Stimulated activated CD8-positive, alpha-beta memory T cell treated with anti-CD3 and anti-CD28 coated beads, Interleukin-7, amount 100 ng/mL, for 48 hours (primary cell): ENCODE results near the gene NXPH1.

Experiments
- DNase-seq, 2 donors: peaks; one replicate each; pipeline ENCODE4 v3.0.0-alpha.2; 2020; ENCODE audit warnings: low read depth in 1 of 2; ENCODE audit errors: extremely low read depth in 1 of 2

The NXPH1 gene

GRCh38 chr7:8800986-8801385 lies 367.6 kb downstream of the NXPH1 start:
- no peak for DNase-seq
